T-helper 2 cell treated with Interferon-gamma antibody and Interleukin-4, amounts not matched to agents 5 μg/mL and 100 μg/mL, for 36 hours (primary cell): ENCODE measurements around the gene PPWD1.
"Not testable (repeated sequence)": the region's sequence is repeated elsewhere in the genome, so short reads cannot be mapped to it uniquely, and the experiment has no call there.

ENCODE experiments used
- DNase-seq: peaks from one replicate; pipeline ENCODE4 v3.0.0; 2021; ENCODE audit warnings: low spot score
- H3K27ac Mint-ChIP-seq: one replicate; pipeline ENCODE4 v1.8.0; 2021; ENCODE audit warnings: mild to moderate bottlenecking, mixed read lengths
- H3K27me3 Mint-ChIP-seq: one replicate; pipeline ENCODE4 v1.8.0; 2021; ENCODE audit warnings: low read depth, mixed read lengths
- H3K36me3 Mint-ChIP-seq: one replicate; pipeline ENCODE4 v1.8.0; 2021; ENCODE audit warnings: low read depth, mixed read lengths
- H3K4me1 Mint-ChIP-seq: one replicate; pipeline ENCODE4 v1.8.0; 2021; ENCODE audit warnings: low read depth, mixed read lengths
- H3K4me3 Mint-ChIP-seq: one replicate; pipeline ENCODE4 v1.8.0; 2022; ENCODE audit warnings: mild to moderate bottlenecking, moderate library complexity, mixed read lengths
- H3K9me3 Mint-ChIP-seq: one replicate; pipeline ENCODE4 v1.8.0; 2021; ENCODE audit warnings: mixed read lengths

The PPWD1 gene

DNA sequence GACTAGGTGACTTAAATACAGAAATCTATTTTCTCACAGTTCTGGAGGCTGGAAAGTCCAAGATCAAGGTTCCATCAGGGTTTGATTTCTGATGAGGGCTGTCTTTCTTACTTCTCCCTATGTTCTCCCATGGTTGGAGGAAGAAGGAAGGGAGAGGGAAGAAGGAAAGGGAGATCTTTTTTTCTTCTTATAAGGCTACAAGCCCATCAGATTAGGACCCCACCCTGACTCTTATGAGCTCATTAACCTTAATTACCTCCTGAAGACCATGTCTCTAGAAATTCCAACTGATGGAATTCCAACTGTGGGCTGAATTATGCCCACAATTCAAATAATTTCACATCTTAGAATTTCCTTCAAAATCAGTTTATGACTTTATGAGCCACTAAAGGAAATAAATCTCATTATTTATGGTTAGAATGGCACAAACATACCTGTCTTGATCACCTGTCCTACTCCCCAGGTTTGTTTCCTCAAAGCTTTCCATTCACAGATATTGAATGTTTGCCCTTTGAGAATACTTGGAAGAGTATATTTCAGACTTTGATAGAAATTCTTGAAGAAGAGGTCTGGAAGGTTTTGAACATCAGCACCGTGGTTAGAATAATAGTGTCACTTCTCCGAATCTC is 7.6 kb downstream of the PPWD1 start:
- Mint-ChIP-seq H3K27me3 (no peaks in the 10 kb centered on the region), H3K36me3 (peaks cover 36% of the 10 kb centered on the region)

DNA sequence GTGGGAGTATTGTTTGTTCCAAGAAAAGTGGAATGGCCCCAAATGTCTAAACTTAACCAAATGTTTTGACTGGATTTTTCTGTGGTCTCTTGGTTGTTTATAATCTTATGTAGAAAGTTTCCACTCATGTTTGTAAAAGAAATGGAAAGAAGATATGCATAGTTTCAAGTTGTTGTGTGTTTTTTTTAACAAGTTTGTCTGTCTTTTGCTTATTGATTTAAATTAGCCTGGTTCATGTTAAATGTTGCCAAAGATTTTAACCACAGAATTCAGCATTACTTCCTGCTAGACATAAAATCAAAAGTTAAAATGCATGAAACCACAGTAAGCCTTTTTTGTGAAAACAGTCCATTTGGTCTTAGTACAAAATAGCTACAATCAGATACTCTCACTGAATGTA is 14.0 kb downstream of the PPWD1 start:
- no peak overlapping the region for H3K4me3 Mint-ChIP-seq
- H3K27me3 Mint-ChIP-seq = no peaks in the 10 kb centered on the region
- H3K4me1 Mint-ChIP-seq = peaks cover 11% of the 10 kb centered on the region
- DNase-seq = no peak
- no peaks in the 10 kb centered on the region for H3K9me3 Mint-ChIP-seq
- H3K36me3 Mint-ChIP-seq = peaks cover 45% of the 10 kb centered on the region
- H3K27ac Mint-ChIP-seq = no peak overlapping the region

More for the DNA sequence above, 7.6 kb downstream of the PPWD1 start:
- peaks cover 16% of the 10 kb centered on the region for H3K4me1 Mint-ChIP-seq
- H3K9me3 Mint-ChIP-seq = no peaks in the 10 kb centered on the region
- H3K27ac Mint-ChIP-seq = no peak overlapping the region
- H3K4me3 Mint-ChIP-seq = no peak overlapping the region
- DNase-seq = no peak

DNA sequence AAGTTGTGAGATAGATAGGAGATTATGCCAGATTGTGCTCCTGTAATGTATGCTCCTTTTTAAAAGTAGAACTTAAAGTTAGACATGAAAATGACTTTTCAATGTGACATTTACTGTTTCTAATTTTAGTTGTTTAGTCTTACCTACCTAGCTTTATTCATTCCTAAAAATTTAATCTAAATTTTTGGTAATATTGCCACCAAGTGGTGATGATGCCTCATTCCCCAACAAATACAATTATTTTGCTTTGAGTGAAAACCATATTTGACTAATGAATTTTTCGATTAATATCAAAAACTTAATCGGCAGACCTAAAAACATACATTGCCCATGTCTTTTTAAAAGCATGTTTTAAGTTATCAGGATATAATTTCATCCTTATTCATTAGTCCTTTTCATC is 25.6 kb downstream of the PPWD1 start:
- Mint-ChIP-seq H3K4me1 (peaks cover 2% of the 10 kb centered on the region), H3K9me3 (no peaks in the 10 kb centered on the region), H3K27me3 (no peaks in the 10 kb centered on the region), H3K36me3 (peaks cover 33% of the 10 kb centered on the region), H3K4me3 (no peak overlapping the region), H3K27ac (no peak overlapping the region)
- DNase-seq = no peak

DNA sequence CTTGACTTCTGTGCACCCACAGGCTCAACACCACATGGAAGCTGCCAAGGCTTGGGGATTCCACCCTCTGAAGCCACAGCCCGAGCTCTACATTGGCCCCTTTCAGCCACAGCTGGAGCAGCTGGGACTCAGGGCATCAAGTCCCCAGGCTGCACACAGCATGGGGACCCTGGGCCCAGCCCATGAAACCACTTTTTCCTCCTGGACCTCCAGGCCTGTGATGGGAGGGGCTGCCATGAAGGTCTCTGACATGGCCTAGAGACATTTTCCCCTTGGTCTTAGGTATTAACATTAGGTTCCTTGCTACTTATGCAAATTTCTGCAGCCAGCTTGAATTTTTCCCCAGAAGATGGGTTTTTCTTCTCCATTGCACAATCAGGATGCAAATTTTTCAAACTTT is 38.7 kb downstream of the PPWD1 start:
- H3K36me3 Mint-ChIP-seq = peaks cover 67% of the 10 kb centered on the region
- H3K27me3 Mint-ChIP-seq, H3K4me3 Mint-ChIP-seq, H3K27ac Mint-ChIP-seq, DNase-seq, H3K4me1 Mint-ChIP-seq: not testable (repeated sequence)
- peaks cover 17% of the 10 kb centered on the region for H3K9me3 Mint-ChIP-seq

DNA sequence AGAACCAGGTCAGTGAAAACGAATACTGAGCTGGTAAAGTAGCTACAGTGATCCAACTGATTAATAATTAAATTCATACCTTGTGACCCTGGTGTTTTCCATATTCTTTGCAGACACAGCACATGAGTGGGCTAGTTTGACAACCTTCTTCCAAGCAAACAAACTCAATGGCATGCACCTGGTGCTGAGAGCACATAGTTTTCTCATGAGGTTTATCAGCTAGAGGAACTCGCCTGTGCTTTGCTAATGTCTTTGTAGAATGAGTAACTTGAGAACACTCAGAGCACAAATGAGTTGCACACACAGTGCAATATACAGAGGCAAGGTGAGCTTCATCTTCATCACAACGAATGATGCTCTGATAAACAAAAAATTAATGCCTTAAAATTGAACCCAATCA is 48.4 kb downstream of the PPWD1 start:
- Mint-ChIP-seq H3K27me3 (no peaks in the 10 kb centered on the region), H3K9me3 (no peaks in the 10 kb centered on the region), H3K27ac (no peak overlapping the region), H3K4me3 (no peak overlapping the region), H3K4me1 (no peaks in the 10 kb centered on the region), H3K36me3 (peaks cover 40% of the 10 kb centered on the region)
- no peak for DNase-seq

DNA sequence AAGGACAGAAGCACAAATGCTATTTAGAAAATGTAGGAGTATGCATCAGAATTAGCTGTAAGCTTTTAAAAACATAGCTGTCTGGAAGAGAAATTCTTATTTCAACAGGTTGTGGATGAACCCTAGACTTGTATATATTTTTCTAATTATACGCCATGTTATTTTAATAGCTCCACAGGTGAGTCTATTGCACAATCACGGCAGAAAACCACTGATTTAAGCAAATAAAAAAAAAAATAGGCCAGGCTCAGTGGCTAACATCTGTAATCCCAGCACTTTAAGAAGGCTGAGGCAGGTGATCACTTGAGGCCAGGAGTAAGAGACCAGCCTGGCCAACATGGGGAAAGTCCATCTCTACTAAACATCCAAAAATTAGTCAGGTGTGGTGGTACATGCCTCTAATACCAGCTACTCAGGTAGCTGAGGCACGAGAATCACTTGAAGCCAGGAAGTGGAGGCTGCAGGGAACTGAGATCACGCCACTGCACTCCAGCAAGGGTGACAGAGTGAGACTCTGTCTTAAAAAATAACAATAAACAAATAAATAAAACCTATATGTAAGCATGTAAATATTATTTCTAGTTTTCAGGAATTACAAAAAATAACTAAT is 49.3 kb downstream of the PPWD1 start:
- Mint-ChIP-seq H3K4me1 (no peaks in the 10 kb centered on the region), H3K9me3 (no peaks in the 10 kb centered on the region), H3K4me3 (no peak overlapping the region), H3K27me3 (no peaks in the 10 kb centered on the region), H3K36me3 (peaks cover 34% of the 10 kb centered on the region), H3K27ac (no peak overlapping the region)
- DNase-seq = no peak

DNA sequence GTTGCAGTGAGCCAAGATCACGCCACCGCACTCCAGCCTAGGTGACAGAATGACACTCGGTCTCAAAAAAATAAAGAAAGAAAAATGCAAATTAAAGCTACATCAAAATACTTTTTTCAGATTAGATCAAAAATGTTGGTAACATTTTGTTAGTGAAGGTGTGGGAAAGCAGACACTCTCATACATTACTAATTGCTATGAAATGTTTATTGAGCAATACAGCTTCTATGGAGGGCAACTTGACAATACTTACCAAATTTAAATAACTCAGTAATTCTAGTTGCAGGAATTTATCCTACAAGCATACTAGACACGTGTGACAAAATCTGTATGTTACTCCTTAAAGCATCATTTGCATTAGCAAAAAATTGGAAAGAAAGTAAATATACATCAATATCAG is 56.9 kb downstream of the PPWD1 start:
- DNase-seq = no peak
- Mint-ChIP-seq H3K36me3 (peaks cover 3% of the 10 kb centered on the region), H3K4me3 (no peak overlapping the region), H3K27ac (no peak overlapping the region), H3K27me3 (no peaks in the 10 kb centered on the region), H3K4me1 (peaks cover 13% of the 10 kb centered on the region), H3K9me3 (no peaks in the 10 kb centered on the region)

DNA sequence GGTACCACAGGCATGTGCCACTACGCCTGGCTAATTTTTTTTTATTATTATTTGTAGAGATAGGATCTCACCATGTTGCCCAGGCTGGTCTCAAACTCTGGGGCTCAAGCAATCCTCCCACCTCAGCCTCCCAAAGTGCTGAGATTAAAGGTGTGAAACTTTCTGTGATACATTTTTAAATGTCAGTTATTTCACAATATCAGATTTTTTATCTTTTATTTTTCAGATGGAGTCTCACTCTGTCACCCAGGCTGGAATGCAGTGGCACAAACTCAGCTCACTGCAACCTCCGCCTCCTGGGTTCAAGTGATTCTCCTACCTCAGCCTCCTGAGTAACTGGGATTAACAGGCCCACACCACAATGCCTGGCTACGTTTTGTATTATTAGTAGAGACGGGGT is 58.9 kb downstream of the PPWD1 start:
- peaks cover 17% of the 10 kb centered on the region for H3K4me1 Mint-ChIP-seq
- not testable (repeated sequence) for H3K4me3 Mint-ChIP-seq

DNA sequence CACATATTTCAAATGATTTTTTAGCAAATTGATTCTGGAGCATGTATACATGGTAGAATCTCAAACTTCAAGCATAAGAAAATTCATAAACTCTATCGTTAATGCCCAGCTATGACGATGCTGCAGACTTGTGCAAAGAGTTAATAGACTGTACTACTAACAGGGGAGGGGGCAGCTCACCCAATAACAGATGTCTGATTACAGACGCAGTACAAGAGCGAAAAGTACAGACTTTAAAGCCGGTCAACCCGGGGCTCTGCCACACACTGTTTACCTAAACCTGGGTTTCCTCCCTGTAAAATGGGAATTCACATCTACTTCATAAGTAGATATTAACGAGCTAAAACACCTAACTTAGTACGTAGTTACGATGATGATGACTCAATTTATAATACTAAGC is 60.4 kb downstream of the PPWD1 start:
- no peaks in the 10 kb centered on the region for H3K27me3 Mint-ChIP-seq
- peak overlapping the region; percentile 94 for H3K27ac Mint-ChIP-seq
- H3K36me3 Mint-ChIP-seq = peaks cover 4% of the 10 kb centered on the region
- peak overlapping the region; percentile 91 for H3K4me3 Mint-ChIP-seq
- H3K9me3 Mint-ChIP-seq = no peaks in the 10 kb centered on the region
- no peak for DNase-seq
- peaks cover 23% of the 10 kb centered on the region for H3K4me1 Mint-ChIP-seq

More for the DNA sequence above, 58.9 kb downstream of the PPWD1 start:
- not testable (repeated sequence) for DNase-seq, H3K27me3 Mint-ChIP-seq, H3K27ac Mint-ChIP-seq, H3K9me3 Mint-ChIP-seq, H3K36me3 Mint-ChIP-seq

DNA sequence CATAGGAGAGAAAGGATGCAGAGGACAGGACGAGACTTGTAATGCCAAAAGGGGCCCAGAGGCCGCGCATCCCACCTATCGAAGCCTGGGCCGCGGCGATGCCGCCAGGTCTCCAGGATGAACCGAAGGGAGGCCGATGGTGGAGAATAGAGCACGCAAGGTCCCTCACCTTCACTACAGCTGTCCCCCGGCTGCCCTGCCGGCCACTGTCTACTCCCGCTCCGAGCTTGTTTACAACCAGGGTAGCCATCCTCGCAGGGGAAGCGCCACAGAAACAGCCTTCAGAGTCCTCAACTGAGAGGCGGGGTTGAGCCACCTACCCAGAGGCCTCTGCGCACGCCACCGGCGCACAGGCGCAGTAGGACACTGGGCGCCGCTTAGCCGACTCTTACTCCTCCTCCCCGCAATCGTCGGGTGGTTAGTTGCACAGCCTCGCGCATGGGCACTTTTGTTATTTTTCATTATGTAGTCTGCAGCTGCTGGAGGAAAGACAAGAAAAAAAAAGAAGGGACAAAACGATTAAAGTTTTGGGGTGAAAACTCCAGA is 61.0 kb downstream of the PPWD1 start, which contains the start of gene TRIM23:
TSS of gene TRIM23 (minus strand) at position 309 of the 546 bp plus-strand sequence. CDS start at position 250, 59 bp downstream.
- peak within 1 kb of the TSS; percentile 94 for H3K27ac Mint-ChIP-seq
- DNase-seq = peak; percentile 94
- H3K9me3 Mint-ChIP-seq = no peaks in the 10 kb centered on the region
- peaks cover 4% of the 10 kb centered on the region for H3K36me3 Mint-ChIP-seq
- no peaks in the 10 kb centered on the region for H3K27me3 Mint-ChIP-seq
- H3K4me1 Mint-ChIP-seq = peaks cover 23% of the 10 kb centered on the region
- H3K4me3 Mint-ChIP-seq = peak within 1 kb of the TSS; percentile 91

DNA sequence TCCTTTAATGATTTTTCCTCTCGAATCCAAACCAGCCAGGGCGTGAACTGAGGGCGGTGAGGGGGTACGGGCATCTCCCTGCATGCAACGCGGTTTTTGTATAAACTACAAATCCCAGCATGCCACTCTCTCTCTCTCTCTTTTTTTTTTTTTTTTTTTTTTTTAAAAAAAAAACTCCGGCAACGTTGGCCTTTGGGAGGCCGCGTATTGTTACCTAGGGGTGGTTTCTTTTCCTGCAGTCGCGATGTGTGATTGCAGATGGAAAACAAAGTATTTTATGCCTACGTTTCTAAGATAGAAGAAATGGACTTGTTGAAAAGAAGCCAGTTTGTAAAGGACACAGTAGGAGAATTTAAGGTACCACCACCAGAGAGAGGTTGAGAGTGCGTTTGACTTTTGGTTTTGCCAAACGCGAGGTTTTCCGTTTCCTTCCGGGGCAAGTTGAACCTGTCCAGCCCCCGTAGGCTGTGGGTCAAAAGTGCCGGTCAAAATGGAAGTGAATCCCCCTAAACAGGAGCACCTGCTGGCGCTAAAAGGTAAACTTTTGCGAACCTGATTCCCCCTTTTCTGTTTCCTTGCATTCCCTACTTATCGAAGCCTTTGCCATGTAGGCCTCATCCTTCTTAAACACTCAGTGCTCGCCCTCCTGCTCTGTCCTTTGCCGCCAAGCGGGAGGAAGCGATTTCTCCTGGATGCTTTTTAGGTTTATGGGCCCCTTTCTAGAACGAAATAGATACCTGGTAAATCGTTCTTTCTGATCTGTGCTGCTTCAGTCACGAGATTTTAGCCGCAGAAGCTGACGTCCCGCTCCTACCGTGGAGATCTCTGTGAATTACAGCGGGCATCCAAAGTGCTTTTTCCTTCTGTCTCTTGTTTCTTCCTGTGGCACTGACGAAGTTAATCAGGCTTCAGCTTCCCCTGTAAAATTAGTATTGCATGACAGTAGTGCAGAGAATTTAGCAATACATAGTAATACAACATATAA is 61.8 kb downstream of the PPWD1 start, which contains the start of the genes SHLD3 and TRAPPC13:
TSS of gene SHLD3 (plus strand) at position 457 of the 985 bp plus-strand sequence. CDS start 4,561 bp downstream, outside the sequence.
TSS of gene TRAPPC13 (plus strand) at position 457 of the 985 bp plus-strand sequence. CDS start at position 491, 34 bp downstream.
- Mint-ChIP-seq H3K9me3 (no peaks in the 10 kb centered on the region), H3K4me1 (peaks cover 23% of the 10 kb centered on the region), H3K36me3 (peaks cover 10% of the 10 kb centered on the region)

DNA sequence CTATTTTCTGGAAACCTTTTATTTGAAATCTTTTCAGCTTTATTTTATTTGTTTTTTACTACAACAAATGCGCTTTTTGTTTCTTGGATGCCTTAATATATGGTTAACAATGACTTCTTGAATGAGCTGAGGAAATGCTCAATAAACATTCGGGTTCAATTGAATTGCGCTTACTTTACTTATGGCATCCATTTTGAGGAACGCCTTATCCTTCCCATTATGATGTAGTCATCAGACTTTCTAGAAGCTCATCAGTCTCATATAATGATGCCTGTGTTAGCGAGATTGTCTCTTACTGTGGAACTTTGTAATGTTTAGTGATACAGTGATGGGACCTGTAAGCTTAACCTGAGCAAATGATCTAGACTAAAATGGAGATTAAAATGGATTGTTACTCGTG is 62.6 kb downstream of the PPWD1 start:
- Mint-ChIP-seq H3K4me3 (peak overlapping the region; percentile 91), H3K36me3 (peaks cover 11% of the 10 kb centered on the region), H3K4me1 (peaks cover 23% of the 10 kb centered on the region), H3K27me3 (no peaks in the 10 kb centered on the region), H3K9me3 (no peaks in the 10 kb centered on the region), H3K27ac (peak overlapping the region; percentile 94)
- no peak for DNase-seq

More for the DNA sequence above, 61.8 kb downstream of the PPWD1 start, which contains the start of the genes SHLD3 and TRAPPC13:
- H3K4me3 Mint-ChIP-seq = peak within 1 kb of the TSS; percentile 91
- H3K27ac Mint-ChIP-seq = peak within 1 kb of the TSS; percentile 94
- DNase-seq = peak; percentile 79
- H3K27me3 Mint-ChIP-seq = no peaks in the 10 kb centered on the region

DNA sequence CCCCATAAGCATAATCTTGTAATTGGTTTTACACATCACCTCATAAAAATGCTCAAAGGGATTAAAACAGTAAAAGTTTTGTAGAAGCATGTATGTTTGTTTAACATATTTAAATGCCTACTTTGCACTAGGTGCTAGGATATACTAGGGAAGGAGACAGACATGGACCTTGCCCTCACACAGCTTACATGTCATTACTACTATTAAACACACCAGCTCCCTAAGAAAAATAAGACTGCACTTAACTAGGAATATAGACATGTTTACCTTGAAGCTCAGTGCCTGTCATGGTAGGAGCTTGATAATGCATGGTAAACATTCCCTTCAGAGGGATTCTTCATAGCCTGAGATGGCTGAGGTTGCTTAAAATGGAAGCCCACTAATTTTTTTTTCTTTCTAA is 67.9 kb downstream of the PPWD1 start:
- peaks cover 12% of the 10 kb centered on the region for H3K36me3 Mint-ChIP-seq
- H3K4me1 Mint-ChIP-seq = peaks cover 8% of the 10 kb centered on the region
- DNase-seq = no peak
- H3K27me3 Mint-ChIP-seq = no peaks in the 10 kb centered on the region
- no peak overlapping the region for H3K4me3 Mint-ChIP-seq
- no peaks in the 10 kb centered on the region for H3K9me3 Mint-ChIP-seq
- no peak overlapping the region for H3K27ac Mint-ChIP-seq
